K562 (cell line): ENCODE data around the gene HSPA4.

Experiments used
- CTCF ChIP-seq, 3 experiments: IDR thresholded peaks in 2 of 3; conservative IDR thresholded peaks in 1 of 3; 2 replicates each; pipeline ENCODE4 v1.5.1; 2011 to 2012; ENCODE audit warnings: low read length in 3 of 3, mild to moderate bottlenecking in 3 of 3, control low read depth in 2 of 3, improper control_type of control experiment in 1 of 3, inconsistent platforms in 1 of 3, low read depth in 1 of 3, mixed read lengths in 1 of 3, moderate library complexity in 1 of 3; ENCODE audit not compliant: insufficient read depth in 2 of 3
- DPF2 ChIP-seq: fragments of 450-650 bp; IDR thresholded peaks from 2 replicates; pipeline ENCODE4 v1.6.1; 2016
- ETV5 ChIP-seq: sonication (generic); formaldehyde crosslinking; IDR thresholded peaks from 2 replicates; pipeline ENCODE4 v1.4.0; 2020; ENCODE audit warnings: low read depth, mild to moderate bottlenecking, missing genetic modification reagents
- GABPA ChIP-seq: fragments of 200-800 bp; sonication (Bioruptor generic); conservative IDR thresholded peaks from 2 replicates; pipeline ENCODE4 v1.6.1; 2016; ENCODE audit warnings: low read depth, missing genetic modification characterization, missing compliant biosample characterization
- GTF2F1 ChIP-seq: IDR thresholded peaks from 2 replicates; pipeline ENCODE4 v1.6.1; 2011; ENCODE audit warnings: low read depth, low read length, improper control_type of control experiment
- HNRNPLL ChIP-seq: fragments of 200-400 bp; formaldehyde crosslinking; IDR thresholded peaks from 2 replicates; pipeline ENCODE4 v1.6.1; 2017; ENCODE audit warnings: low read length, low read depth, mild to moderate bottlenecking; ENCODE audit not compliant: poor library complexity, severe bottlenecking
- POLR2A ChIP-seq: fragments of 450-650 bp; conservative IDR thresholded peaks from 2 replicates; pipeline ENCODE4 v1.6.1; 2016
- RBM39 ChIP-seq: fragments of 200-400 bp; formaldehyde crosslinking; optimal IDR thresholded peaks from 2 replicates; pipeline ENCODE3; 2018; ENCODE audit warnings: low read depth, low read length
- RFX5 ChIP-seq: IDR thresholded peaks from 2 replicates; pipeline ENCODE4 v1.6.1; 2011; ENCODE audit warnings: low read depth, mild to moderate bottlenecking, improper control_type of control experiment, low read length
- RUNX1 ChIP-seq: sonication (generic); IDR thresholded peaks from 2 replicates; pipeline ENCODE4 v1.6.1; 2016; ENCODE audit warnings: antibody characterized with exemption, low read depth
- SIX5 ChIP-seq, 2 experiments: IDR thresholded peaks; 2 replicates each; pipeline ENCODE4 v1.6.1; 2011; ENCODE audit warnings: low read length in 2 of 2, borderline replicate concordance in 1 of 2, low read depth in 1 of 2, mild to moderate bottlenecking in 1 of 2, moderate library complexity in 1 of 2; ENCODE audit not compliant: insufficient read depth in 1 of 2
- ZNF282 ChIP-seq: sonication (generic); formaldehyde crosslinking; IDR thresholded peaks from 2 replicates; pipeline ENCODE4 v1.8.1; 2023; ENCODE audit warnings: missing genetic modification reagents

- TF ChIP-seq CTCF (IDR thresholded peaks at IDR 0.05 in 2 of 3, conservative IDR thresholded peaks at IDR 0.05 in 1 of 3; ENCODE audit: insufficient read depth in 2 of 3, low read depth in 1 of 3, low read length in 3 of 3), result no peak
- no peak for TF ChIP-seq POLR2A
- no peak for TF ChIP-seq RFX5
- no peak for TF ChIP-seq ZNF282 (CRISPR knock-in tag)
- TF ChIP-seq RUNX1, result no peak
- no peak for TF ChIP-seq DPF2
- no peak for TF ChIP-seq HNRNPLL
- no peak for TF ChIP-seq ETV5
- TF ChIP-seq GTF2F1, result no peak
- no peak for TF ChIP-seq GABPA (tag)
- no peak for TF ChIP-seq SIX5 (IDR thresholded peaks at IDR 0.05; ENCODE audit: borderline replicate concordance in 1 of 2, insufficient read depth in 1 of 2, low read depth in 1 of 2, low read length in 2 of 2)
- TF ChIP-seq RBM39, result no peak
Observed at GRCh38 chr5:133114933-133115310, 63.1 kb downstream of the HSPA4 start.
